ENCODE results near the gene DMRTA1.
"Not testable (repeated sequence)": the region's sequence is repeated elsewhere in the genome, so short reads cannot be mapped to it uniquely, and the experiment has no call there.

Gene DMRTA1

DNA sequence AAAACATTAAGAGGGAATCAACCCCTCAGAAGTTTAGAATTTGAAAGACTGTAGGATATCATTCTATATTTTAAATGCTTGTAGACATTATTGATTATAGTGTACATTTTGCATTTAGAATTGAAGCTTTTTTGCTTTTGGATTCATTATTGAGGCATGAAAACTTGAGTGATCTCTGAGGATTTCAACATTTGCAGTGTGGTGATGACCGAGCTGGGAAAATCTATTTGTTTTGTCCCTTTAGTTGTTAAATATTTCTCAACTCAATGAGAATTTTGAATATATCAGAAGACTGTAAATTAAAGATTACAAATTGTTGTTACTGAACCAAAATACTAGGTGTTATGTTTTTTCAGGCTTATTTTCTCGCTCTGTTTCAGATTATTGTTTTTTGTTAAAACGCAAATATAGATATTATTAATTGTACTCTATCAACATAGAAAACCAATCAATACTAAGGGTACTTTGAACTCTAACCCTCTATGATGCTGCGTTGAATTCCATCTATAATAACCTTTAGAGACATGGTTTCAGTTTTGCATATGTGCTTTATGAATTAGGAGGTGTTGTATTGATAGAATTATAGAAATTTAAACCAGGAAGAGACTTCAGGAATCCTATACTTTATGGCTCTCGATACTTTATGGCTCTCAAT lies 19.3 kb upstream of the DMRTA1 start:
- Histone ChIP-seq H3K27me3 (ENCODE audit: insufficient read depth, poor library complexity, severe bottlenecking) (peaks cover 7% of the 10 kb centered on the region), H3K27ac (ENCODE audit: poor library complexity, severe bottlenecking) (no peak overlapping the region), H3K4me1 (ENCODE audit: insufficient read depth, poor library complexity, severe bottlenecking) (no peaks in the 10 kb centered on the region), H3K4me3 (ENCODE audit: severe bottlenecking) (no peak overlapping the region), H3K9me3 (ENCODE audit: severe bottlenecking) (no peaks in the 10 kb centered on the region), H3K36me3 (ENCODE audit: low read depth) (no peaks in the 10 kb centered on the region)
- TF ChIP-seq, protein P1, sequence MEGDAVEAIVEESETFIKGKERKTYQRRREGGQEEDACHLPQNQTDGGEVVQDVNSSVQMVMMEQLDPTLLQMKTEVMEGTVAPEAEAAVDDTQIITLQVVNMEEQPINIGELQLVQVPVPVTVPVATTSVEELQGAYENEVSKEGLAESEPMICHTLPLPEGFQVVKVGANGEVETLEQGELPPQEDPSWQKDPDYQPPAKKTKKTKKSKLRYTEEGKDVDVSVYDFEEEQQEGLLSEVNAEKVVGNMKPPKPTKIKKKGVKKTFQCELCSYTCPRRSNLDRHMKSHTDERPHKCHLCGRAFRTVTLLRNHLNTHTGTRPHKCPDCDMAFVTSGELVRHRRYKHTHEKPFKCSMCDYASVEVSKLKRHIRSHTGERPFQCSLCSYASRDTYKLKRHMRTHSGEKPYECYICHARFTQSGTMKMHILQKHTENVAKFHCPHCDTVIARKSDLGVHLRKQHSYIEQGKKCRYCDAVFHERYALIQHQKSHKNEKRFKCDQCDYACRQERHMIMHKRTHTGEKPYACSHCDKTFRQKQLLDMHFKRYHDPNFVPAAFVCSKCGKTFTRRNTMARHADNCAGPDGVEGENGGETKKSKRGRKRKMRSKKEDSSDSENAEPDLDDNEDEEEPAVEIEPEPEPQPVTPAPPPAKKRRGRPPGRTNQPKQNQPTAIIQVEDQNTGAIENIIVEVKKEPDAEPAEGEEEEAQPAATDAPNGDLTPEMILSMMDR (IDR thresholded peaks at IDR 0.05; ENCODE audit: poor library complexity, severe bottlenecking): no peak
- ATAC-seq (ENCODE audit: low read depth) (no peak), DNase-seq (ENCODE audit: low spot score) (no peak)

DNA sequence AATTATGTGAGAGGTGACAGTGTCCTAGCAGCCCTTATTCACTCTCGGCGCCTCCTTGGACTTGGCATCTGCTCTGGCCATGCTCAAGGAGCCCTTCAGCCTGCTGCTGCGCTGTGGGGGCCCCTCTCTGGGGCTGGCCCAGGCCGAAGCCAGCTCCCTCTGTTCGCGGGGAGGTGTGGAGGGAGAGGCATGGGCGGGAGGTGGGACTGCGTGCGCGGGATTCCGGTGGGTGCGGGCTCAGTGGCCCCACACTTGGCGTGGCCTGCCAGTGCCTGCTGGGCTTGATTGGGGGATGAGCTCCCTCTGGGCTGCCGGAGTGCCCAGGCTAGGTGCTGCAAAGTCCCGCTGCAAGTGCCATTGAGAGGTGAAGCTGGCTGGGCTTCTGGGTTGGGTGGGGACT lies 12.9 kb upstream of the DMRTA1 start:
- Histone ChIP-seq H3K9me3 (ENCODE audit: severe bottlenecking) (no peaks in the 10 kb centered on the region), H3K27me3 (ENCODE audit: insufficient read depth, poor library complexity, severe bottlenecking) (peaks cover 7% of the 10 kb centered on the region), H3K4me3 (ENCODE audit: severe bottlenecking) (no peak overlapping the region), H3K36me3 (ENCODE audit: low read depth) (no peaks in the 10 kb centered on the region), H3K27ac (ENCODE audit: poor library complexity, severe bottlenecking) (no peak overlapping the region), H3K4me1 (ENCODE audit: insufficient read depth, poor library complexity, severe bottlenecking) (no peaks in the 10 kb centered on the region)
- TF ChIP-seq, protein P1 (IDR thresholded peaks at IDR 0.05; ENCODE audit: poor library complexity, severe bottlenecking): no peak
- ATAC-seq (ENCODE audit: low read depth): no peak
- no peak for DNase-seq (ENCODE audit: low spot score)

DNA sequence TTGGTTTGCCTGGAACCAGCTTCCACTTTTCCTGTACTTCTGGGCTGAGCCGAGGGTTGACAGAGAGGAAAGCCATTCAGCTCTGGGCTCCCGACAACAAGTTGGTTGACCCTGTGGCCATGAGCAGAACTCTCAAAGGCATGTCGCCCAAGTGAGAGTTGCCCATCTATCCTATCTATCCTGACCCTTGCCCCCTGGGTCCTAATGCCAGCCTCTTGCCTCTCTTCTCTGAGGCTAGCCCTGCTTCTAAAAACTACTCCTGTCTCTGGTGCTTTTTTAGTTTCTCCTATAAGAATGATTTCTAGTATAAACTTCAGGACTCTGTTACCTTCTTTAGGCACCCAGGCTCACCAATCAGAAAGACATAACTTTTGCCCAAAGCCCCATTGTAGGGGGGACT lies 11.4 kb upstream of the DMRTA1 start:
- not testable (repeated sequence) for H3K27me3 ChIP-seq (ENCODE audit: insufficient read depth, poor library complexity, severe bottlenecking); H3K9me3 ChIP-seq (ENCODE audit: severe bottlenecking); ATAC-seq (ENCODE audit: low read depth); H3K4me3 ChIP-seq (ENCODE audit: severe bottlenecking); H3K27ac ChIP-seq (ENCODE audit: poor library complexity, severe bottlenecking); H3K4me1 ChIP-seq (ENCODE audit: insufficient read depth, poor library complexity, severe bottlenecking); H3K36me3 ChIP-seq (ENCODE audit: low read depth); DNase-seq (ENCODE audit: low spot score)

DNA sequence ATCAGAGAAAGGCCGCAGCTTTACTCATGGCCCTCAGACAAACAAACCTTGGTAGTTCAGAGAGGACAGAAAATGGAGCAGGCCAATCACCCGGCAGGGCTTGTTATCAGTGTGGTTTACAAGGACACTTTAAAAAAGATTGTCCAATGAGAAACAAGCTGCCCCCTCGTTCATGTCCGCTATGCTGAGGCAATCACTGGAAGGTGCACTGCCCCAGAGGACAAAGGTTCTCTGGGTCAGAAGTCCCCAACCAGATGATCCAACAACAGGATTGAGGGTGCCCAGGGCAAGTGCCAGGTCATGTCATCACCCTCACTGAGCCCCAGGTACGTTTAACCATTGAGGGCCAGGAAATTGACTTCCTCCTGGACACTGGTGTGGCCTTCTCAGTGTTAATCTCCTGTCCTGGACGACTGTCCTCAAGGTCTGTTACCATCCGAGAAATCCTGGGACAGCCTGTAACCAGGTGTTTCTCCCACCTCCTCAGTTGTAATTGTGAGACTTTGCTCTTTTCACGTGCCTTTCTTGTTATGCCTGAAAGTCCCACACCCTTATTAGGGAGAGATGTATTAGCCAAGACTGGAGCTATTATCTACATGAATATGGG lies 9.1 kb upstream of the DMRTA1 start:
- H3K9me3 ChIP-seq (ENCODE audit: severe bottlenecking); H3K27me3 ChIP-seq (ENCODE audit: insufficient read depth, poor library complexity, severe bottlenecking); H3K36me3 ChIP-seq (ENCODE audit: low read depth); DNase-seq (ENCODE audit: low spot score); H3K4me3 ChIP-seq (ENCODE audit: severe bottlenecking); ATAC-seq (ENCODE audit: low read depth); H3K27ac ChIP-seq (ENCODE audit: poor library complexity, severe bottlenecking); H3K4me1 ChIP-seq (ENCODE audit: insufficient read depth, poor library complexity, severe bottlenecking): not testable (repeated sequence)

DNA sequence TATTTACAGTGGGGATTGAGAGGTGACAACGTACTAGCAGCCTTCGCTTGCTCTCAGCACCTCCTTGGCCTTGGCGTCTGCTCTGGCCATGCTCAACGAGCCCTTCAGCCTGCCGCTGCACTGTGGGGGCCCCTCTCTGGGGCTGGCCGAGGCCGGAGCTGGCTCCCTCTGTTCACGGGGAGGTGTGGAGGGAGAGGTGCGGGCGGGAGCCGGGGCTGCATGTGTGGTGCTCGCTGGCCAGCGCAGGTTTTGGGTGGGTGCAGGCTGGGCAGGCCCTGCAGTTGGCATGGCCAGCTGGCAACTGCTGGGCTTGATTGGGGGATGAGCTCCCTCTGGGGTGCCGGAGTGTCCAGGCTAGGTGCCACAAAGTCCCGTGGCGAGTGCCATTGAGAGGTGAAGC lies 5.8 kb upstream of the DMRTA1 start:
- no peaks in the 10 kb centered on the region for H3K9me3 ChIP-seq (ENCODE audit: severe bottlenecking)
- ATAC-seq (ENCODE audit: low read depth): no peak

More for the DNA sequence above, 5.8 kb upstream of the DMRTA1 start:
- TF ChIP-seq, protein P1 (IDR thresholded peaks at IDR 0.05; ENCODE audit: poor library complexity, severe bottlenecking): no peak
- DNase-seq (ENCODE audit: low spot score): no peak
- H3K36me3 ChIP-seq (ENCODE audit: low read depth): no peaks in the 10 kb centered on the region
- H3K27me3 ChIP-seq (ENCODE audit: insufficient read depth, poor library complexity, severe bottlenecking): peaks cover 3% of the 10 kb centered on the region
- no peak overlapping the region for H3K4me3 ChIP-seq (ENCODE audit: severe bottlenecking)
- H3K4me1 ChIP-seq (ENCODE audit: insufficient read depth, poor library complexity, severe bottlenecking): no peaks in the 10 kb centered on the region
- no peak overlapping the region for H3K27ac ChIP-seq (ENCODE audit: poor library complexity, severe bottlenecking)
